Endothelial cell of umbilical vein (primary cell): ENCODE measurements around the gene GIMAP1. TPM values are rescaled to one million over a fixed set of nuclear protein-coding genes. Genes with fewer than 3 reads are reported as not detected.

Source experiments
- BruUV-seq: library from RNA; stranded (reverse); fragments of 400-500 nt; replicated peaks from 2 replicates; lab custom pipeline; 2021; lab: Mats Ljungman, UMichigan
- CTCF ChIA-PET: fragments of 300-600, 350-600 bp; sonication (Branson Sonifier 250); formaldehyde crosslinking; loops from one replicate; lab custom pipeline; 2021; ENCODE audit warnings: antibody characterized with exemption, inconsistent platforms; lab: Charles Lee
- POLR2A ChIA-PET: fragments of 300-600, 350-600 bp; sonication (Branson Sonifier 250); formaldehyde crosslinking; loops from one replicate; lab custom pipeline; 2021; ENCODE audit warnings: antibody characterized with exemption, inconsistent platforms; lab: Charles Lee
- DNase-seq: peaks from one replicate; pipeline ENCODE4 v3.0.0-alpha.2; 2011; ENCODE audit warnings: low read depth, low spot score
- FAIRE-seq: peaks from 2 replicates; lab custom pipeline; 2011; peaks lifted over from hg19 to GRCh38; lab: Jason Lieb, UNC
- H2AFZ ChIP-seq: 2 replicates; pipeline ENCODE4 v1.6.0; 2012; ENCODE audit warnings: low read depth, low read length, control low read depth, inconsistent platforms
- H3K27ac ChIP-seq: 2 replicates; pipeline ENCODE4 v1.5.1; 2011; ENCODE audit warnings: low read depth, mild to moderate bottlenecking, control low read depth, low read length, moderate library complexity; ENCODE audit not compliant: insufficient read depth
- H3K27me3 ChIP-seq, 2 experiments: 2 replicates each; pipeline versions ENCODE4 v1.6.0 to v1.6.1; 2011; ENCODE audit warnings: low read length in 2 of 2, mixed read lengths in 1 of 2; ENCODE audit not compliant: control insufficient read depth in 2 of 2, insufficient read depth in 2 of 2
- H3K36me3 ChIP-seq, 2 experiments: 2 replicates in 1 of 2; 3 replicates in 1 of 2; pipeline ENCODE4 v1.5.1; 2011; ENCODE audit warnings: low read length in 2 of 2, mild to moderate bottlenecking in 1 of 2, moderate library complexity in 1 of 2; ENCODE audit not compliant: control insufficient read depth in 2 of 2, insufficient read depth in 2 of 2; ENCODE audit errors: extremely low read depth in 1 of 2
- H3K4me1 ChIP-seq: 3 replicates; pipeline ENCODE4 v1.5.1; 2011; ENCODE audit warnings: mild to moderate bottlenecking, low read length; ENCODE audit not compliant: control insufficient read depth, insufficient read depth; ENCODE audit errors: extremely low read depth
- H3K4me2 ChIP-seq: 2 replicates; pipeline ENCODE4 v1.6.1; 2011; ENCODE audit warnings: low read length, control low read depth, mixed read lengths; ENCODE audit not compliant: insufficient read depth
- H3K4me3 ChIP-seq, 3 experiments: fragments of 200-600 bp in 1 of 3; sonication (generic), shearing (Covaris generic) in 1 of 3; replicated peaks in 1 of 3; 2 replicates each; pipeline ENCODE4 v1.5.1; 2011 to 2016; ENCODE audit warnings: control low read depth in 3 of 3, low read length in 3 of 3, mild to moderate bottlenecking in 2 of 3, inconsistent platforms in 1 of 3, low read depth in 1 of 3, moderate library complexity in 1 of 3; ENCODE audit not compliant: insufficient read depth in 1 of 3
- H3K79me2 ChIP-seq: 2 replicates; pipeline ENCODE4 v1.6.0; 2012; ENCODE audit warnings: low read length, inconsistent platforms; ENCODE audit not compliant: control insufficient read depth, insufficient read depth
- H3K9ac ChIP-seq: replicated peaks from 2 replicates; pipeline ENCODE3; 2011; ENCODE audit warnings: low read length, control low read depth; ENCODE audit not compliant: insufficient read depth; ENCODE audit errors: extremely low read depth
- H3K9me1 ChIP-seq: replicated peaks from 3 replicates; pipeline ENCODE4 v1.6.0; 2011; ENCODE audit warnings: mild to moderate bottlenecking, low read length; ENCODE audit not compliant: control insufficient read depth, insufficient read depth; ENCODE audit errors: extremely low read depth
- H3K9me3 ChIP-seq: replicated peaks from 2 replicates; pipeline ENCODE4 v1.5.1; 2012; ENCODE audit warnings: low read length, inconsistent platforms; ENCODE audit not compliant: control insufficient read depth, insufficient read depth
- H4K20me1 ChIP-seq: replicated peaks from 2 replicates; pipeline ENCODE3; 2011; ENCODE audit warnings: mild to moderate bottlenecking, low read length; ENCODE audit not compliant: control insufficient read depth, insufficient read depth; ENCODE audit errors: extremely low read depth
- CTCF ChIP-seq, 2 donors: IDR thresholded peaks; 1 replicate in 1 of 2; 2 replicates in 1 of 2; pipeline ENCODE4 v1.5.1; 2011; ENCODE audit warnings: low read length in 2 of 2, mild to moderate bottlenecking in 2 of 2, moderate library complexity in 2 of 2, control low read depth in 1 of 2, inconsistent platforms in 1 of 2, low read depth in 1 of 2; ENCODE audit not compliant: insufficient read depth in 1 of 2; ENCODE audit errors: extremely low read depth in 1 of 2
- EZH2 ChIP-seq: IDR thresholded peaks from 2 replicates; pipeline ENCODE4 v1.6.1; 2012; ENCODE audit warnings: borderline replicate concordance, low read depth, mild to moderate bottlenecking, moderate library complexity, low read length, inconsistent platforms; ENCODE audit not compliant: severe bottlenecking
- FOS ChIP-seq: IDR thresholded peaks from 2 replicates; pipeline ENCODE4 v1.6.1; 2011; ENCODE audit warnings: mild to moderate bottlenecking, low read length, moderate library complexity, borderline replicate concordance; ENCODE audit not compliant: insufficient read depth
- GATA2 ChIP-seq: IDR thresholded peaks from 2 replicates; pipeline ENCODE4 v1.7.0; 2011; ENCODE audit warnings: low read depth, mild to moderate bottlenecking, moderate library complexity, mixed read lengths, low read length; ENCODE audit not compliant: insufficient read length, insufficient read depth
- JUN ChIP-seq: IDR thresholded peaks from 2 replicates; pipeline ENCODE4 v1.6.1; 2011; ENCODE audit warnings: borderline replicate concordance, low read depth; ENCODE audit not compliant: insufficient read length, insufficient read depth
- MAX ChIP-seq: IDR thresholded peaks from 2 replicates; pipeline ENCODE4 v1.6.1; 2011; ENCODE audit not compliant: insufficient read depth, insufficient read length
- MYC ChIP-seq: IDR thresholded peaks from one replicate; pipeline ENCODE4 v1.6.1; 2011; ENCODE audit warnings: mild to moderate bottlenecking, low read depth, low read length
- POLR2A ChIP-seq: IDR thresholded peaks from 2 replicates; pipeline ENCODE4 v1.6.1; 2012; ENCODE audit warnings: low read depth, mild to moderate bottlenecking, control low read depth, low read length
- POLR2AphosphoS5 ChIP-seq: IDR thresholded peaks from 2 replicates; pipeline ENCODE4 v1.6.1; 2012; ENCODE audit warnings: low read depth, mild to moderate bottlenecking, control low read depth, low read length, moderate library complexity; ENCODE audit not compliant: insufficient read depth
- dilution Hi-C: fragments of 300-500 bp; cut with MboI; formaldehyde crosslinking; loops from one replicate; pipeline ENCODE4 v1.15.0; 2019; ENCODE audit warnings: low sequenced_read_pairs; ENCODE audit not compliant: extremely low pct_ligation_motif_present
- intact Hi-C: fragments of 100-400 bp; cut with micrococcal nuclease; formaldehyde crosslinking; loops from one replicate; pipeline ENCODE4 v1.10.0; 2022
- polyA plus RNA-seq, 4 experiments: library from polyadenylated mRNA; depleted of rRNA in 3 of 4; stranded (reverse) in 3 of 4; unstranded in 1 of 4; fragments of >200 nt; gene quantifications; 2 replicates each; pipeline versions ENCODE4 v1.2.1 to v1.2.3, GENCODE V29; 2011 to 2012; ENCODE audit warnings: missing spikeins in 1 of 4
- total RNA-seq: library from RNA; stranded (reverse); gene quantifications from 2 replicates; pipeline ENCODE4 v1.2.3, GENCODE V29; 2021

GIMAP1 gene
- total and polyA plus RNA-seq, 2 donors (not counting 3 experiments of a cell fraction or from before 2014, with no cell fraction given) = 10.0 to 11.9 TPM

- no peak overlapping the region for H2AFZ ChIP-seq
- dilution Hi-C loops = no loop called here
- no peak overlapping the region for H3K27ac ChIP-seq
- ChIA-PET CTCF (interaction anchor here (1.1 kb wide), 1 partner anchor 8 kb away, joined by 5 read pairs; no protein-coding TSS in a partner anchor), POLR2A (no interaction called here)
- FAIRE-seq = no peak
- H3K36me3 ChIP-seq = peaks cover 0 to 8% of the 10 kb centered on the region in 2 experiments
- H3K4me3 ChIP-seq = no peak overlapping the region
- H3K9ac ChIP-seq = no peak overlapping the region
- TF ChIP-seq MYC (no peak), POLR2A (no peak), POLR2AphosphoS5 (no peak), EZH2 (no peak), JUN (no peak), CTCF (IDR thresholded peaks at IDR 0.05; ENCODE audit: extremely low read depth in 1 of 2, insufficient read depth in 1 of 2, low read depth in 1 of 2, low read length in 2 of 2) (no peak), FOS (no peak), GATA2 (no peak), MAX (no peak)
- no peaks in the 10 kb centered on the region for H3K79me2 ChIP-seq
- no peaks in the 10 kb centered on the region for H3K9me1 ChIP-seq
- no TSS peak for BruUV-seq
- H3K4me2 ChIP-seq = no peak overlapping the region
- no peak for DNase-seq
- intact Hi-C loops = no loop called here
- no peaks in the 10 kb centered on the region for H4K20me1 ChIP-seq
- no peaks in the 10 kb centered on the region for H3K27me3 ChIP-seq
- no peaks in the 10 kb centered on the region for H3K9me3 ChIP-seq
- H3K4me1 ChIP-seq = no peaks in the 10 kb centered on the region
Measured at GRCh38 chr7:150746921-150747320, 30.5 kb downstream of the GIMAP1 start.
